HK-2 (cell line): ENCODE results near the gene WNT7B.

Experiments used
- DNase-seq: peaks from one replicate; pipeline ENCODE4 v3.0.0-alpha.2; 2018; ENCODE audit not compliant: unreplicated experiment

WNT7B gene

GRCh38 chr22:45953178-45953577 lies 23.8 kb downstream of the WNT7B start:
- DNase-seq: no peak

DNA sequence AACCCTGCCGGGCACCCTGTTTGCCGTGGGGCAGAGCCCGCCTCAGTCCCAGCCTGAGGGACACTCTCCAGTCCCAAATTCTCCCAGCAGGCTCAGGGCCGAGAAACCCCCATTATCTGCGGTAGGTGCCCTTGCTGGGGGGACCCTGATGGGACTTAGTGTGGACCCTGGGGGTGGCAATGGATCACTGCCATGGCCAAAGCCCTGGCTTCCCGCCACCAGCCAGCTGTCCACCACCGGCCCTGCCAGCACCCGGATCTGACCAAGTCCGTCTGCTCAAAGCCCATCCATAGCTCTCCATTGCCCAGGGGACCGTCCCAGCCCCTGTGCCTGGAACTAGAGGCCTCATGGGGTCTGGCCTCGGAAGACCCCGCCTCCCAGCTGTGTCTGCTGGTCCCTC lies 24.4 kb downstream of the WNT7B start:
- DNase-seq: no peak

- no peak for DNase-seq
These were observed 24.8 kb downstream of the WNT7B start for GRCh38 chr22:45952151-45952550.

GRCh38 chr22:45949891-45950290 lies 27.1 kb downstream of the WNT7B start:
- DNase-seq: no peak

- no peak for DNase-seq
These were observed 27.6 kb downstream of the WNT7B start for GRCh38 chr22:45949258-45949870.

DNA sequence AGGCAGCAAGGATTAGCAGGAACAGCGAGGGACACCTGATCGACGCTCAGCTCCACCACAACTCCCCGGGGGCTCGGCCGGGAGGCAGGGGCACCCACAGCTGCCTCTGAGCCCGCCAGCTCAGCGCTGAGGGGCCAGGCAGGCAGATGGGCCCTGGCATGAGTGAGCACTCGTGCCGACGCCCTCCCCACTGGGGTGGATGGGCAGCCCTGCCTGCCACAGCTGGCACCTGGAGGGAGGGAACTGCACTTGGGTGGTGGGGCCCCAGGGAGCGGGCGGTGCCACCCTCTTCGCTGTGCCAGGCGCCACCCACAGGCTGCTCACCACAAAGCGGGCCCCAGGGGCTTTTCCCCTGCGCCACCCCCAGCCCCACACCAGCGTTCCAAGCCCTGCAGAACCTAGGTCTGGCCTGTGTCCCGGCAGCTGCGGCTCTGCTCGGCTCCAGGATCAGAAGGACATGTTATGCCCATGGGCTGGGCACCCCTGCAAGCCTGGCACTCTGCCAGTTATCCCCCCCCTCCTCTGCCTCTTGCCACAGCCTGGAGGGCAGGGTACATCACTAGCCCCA lies 28.8 kb downstream of the WNT7B start:
- no peak for DNase-seq

GRCh38 chr22:45946805-45947600 lies 30.0 kb downstream of the WNT7B start:
- DNase-seq: no peak

GRCh38 chr22:45945621-45946106 lies 31.3 kb downstream of the WNT7B start:
- DNase-seq: no peak

DNA sequence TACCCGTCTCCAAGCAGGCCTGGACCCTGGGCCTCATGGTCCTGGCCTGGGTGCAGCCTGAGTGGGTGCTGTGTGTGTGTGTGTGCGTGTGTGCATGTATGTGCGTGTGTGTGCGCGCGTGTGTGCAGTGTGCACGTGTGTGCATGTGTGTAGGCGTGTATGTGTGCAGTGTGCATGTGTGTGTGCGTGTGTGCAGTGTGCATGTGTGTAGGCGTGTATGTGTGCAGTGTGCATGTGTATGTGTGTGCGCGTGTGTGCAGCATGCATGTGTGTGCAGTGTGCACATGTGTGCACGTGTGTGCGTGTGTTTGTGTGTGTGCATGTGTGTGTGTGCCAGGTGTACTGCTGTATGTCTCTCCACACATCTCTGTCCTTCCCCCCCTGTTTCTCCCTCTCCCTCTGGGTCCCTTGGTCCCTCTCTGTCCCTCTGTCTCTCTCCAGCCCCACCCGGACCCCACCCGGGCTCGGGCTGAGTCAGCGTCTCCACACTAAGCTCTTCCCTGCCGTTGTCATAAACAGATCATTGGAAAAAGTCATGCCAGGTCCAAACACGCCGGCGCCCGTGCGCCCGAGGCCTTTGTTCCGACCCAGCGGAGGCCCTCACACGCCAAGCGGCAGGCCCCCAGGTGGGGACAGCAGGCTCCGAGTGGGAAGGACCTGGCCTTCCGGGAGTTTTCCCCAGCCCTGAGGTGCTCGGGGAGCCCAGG lies 34.0 kb downstream of the WNT7B start:
- DNase-seq: no peak

- DNase-seq: no peak
These were observed 34.6 kb downstream of the WNT7B start for GRCh38 chr22:45942344-45942743.

GRCh38 chr22:45938913-45939312 lies 38.0 kb downstream of the WNT7B start:
- no peak for DNase-seq

DNA sequence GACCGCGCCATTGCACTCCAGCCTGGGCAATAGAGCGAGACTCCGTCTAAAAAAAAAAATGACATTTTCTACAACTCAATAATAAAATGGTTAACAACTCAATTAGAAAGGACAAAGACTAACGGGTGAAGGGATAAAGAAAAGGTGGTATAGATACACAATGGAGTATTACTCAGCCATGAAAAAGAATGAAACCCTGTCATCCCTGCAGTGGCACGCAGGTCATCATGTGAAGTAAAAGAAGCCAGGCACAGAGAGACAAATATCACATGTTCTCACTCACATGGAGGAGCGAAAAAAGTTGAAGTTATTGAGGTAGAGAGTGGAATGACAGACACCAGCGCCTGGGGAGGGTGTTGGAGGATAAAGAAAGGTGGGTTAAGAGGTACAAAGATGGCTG lies 39.0 kb downstream of the WNT7B start:
- no peak for DNase-seq

- no peak for DNase-seq
These were observed 41.4 kb downstream of the WNT7B start for GRCh38 chr22:45935573-45935972.

DNA sequence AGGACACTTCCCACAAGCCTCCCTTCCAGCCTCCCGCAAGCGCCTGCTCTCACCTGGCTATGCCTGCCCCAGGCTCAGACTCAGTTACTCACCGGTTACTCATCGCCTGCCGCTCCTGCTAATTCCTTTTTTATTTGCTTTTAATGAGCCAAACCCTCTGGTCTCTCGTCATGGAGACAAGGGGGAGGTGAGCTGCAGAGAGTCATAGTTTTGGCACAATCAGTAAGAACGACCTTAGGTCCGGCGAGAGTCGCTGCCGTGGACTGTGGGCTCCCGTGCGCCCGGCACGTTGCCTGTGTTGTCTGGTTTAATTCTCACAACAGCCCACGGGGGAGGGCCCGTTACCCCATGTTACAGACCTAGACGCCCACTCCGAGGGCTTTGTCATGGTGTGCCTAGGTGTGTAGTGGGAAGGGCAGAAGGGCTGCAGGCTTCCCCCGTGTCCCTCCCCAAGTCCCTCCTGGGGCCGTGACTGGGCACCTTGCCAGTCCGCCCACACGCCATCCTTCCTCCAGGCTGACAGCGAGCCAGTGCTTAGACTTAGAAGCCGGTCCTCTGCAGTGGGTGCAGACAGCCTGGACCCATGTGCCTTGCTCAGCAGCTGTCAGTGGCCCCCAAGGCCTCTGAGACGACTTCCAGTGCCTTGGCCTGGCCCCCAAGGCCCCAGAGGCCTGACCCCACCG lies 42.2 kb downstream of the WNT7B start:
- DNase-seq: peak; percentile 75

DNA sequence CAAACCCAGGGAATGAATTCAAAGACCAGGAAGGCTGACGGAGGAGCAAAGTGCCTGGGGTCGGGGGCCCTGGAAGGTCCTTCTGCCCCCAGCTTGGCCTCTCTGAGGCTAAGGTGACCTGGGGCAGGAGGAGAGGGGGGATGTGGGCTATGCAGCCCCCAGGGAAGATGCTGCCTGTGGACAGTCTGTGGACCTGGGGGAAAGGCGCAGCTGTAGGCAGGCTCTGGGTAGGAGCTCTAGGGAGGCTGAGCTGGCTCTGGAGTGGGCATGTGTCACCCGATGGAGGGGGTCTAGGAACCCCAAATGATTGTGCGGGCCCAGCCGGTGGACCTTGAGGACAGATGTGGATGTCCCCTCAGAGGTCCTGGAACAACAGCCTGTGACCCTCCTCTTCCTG lies 42.8 kb downstream of the WNT7B start:
- DNase-seq: no peak

DNA sequence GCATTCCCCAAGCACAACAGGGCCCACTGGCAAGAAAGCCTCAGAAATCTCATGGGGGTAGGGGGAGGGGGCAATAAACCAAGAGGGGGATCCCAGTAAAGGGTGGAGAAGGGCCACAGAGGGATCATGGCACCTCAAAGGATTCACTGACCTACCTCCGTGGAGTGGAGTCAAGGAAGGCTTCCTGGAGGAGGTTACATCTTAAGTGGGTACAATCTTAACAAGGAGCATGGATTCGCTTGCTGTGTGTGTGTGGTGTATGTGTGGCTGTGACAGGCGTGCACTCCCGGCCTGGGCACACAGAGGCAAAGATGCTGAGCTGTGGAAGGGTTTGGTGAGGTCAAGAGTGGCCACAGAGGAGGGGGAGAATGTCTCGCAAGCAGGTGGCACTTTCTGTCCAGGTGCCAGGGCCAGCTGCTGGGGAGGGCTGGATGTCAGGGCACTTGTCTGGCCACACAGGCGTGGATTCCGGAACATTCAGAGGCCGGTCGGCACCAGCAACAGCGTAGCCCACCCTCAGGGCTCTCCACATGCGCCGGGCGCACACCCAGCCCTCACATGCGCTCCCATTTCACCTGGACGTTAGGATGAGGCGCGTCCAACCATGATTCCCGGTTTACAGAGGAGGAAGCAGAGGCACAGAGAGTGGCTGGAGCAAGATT lies 43.3 kb downstream of the WNT7B start:
- DNase-seq: no peak

- no peak for DNase-seq
These were observed 44.9 kb downstream of the WNT7B start for GRCh38 chr22:45932071-45932470.

GRCh38 chr22:45931042-45931441 lies 45.9 kb downstream of the WNT7B start:
- DNase-seq: no peak

GRCh38 chr22:45930324-45930723 lies 46.6 kb downstream of the WNT7B start:
- no peak for DNase-seq

- DNase-seq: no peak
These were observed 47.3 kb downstream of the WNT7B start for GRCh38 chr22:45929649-45930048.

DNA sequence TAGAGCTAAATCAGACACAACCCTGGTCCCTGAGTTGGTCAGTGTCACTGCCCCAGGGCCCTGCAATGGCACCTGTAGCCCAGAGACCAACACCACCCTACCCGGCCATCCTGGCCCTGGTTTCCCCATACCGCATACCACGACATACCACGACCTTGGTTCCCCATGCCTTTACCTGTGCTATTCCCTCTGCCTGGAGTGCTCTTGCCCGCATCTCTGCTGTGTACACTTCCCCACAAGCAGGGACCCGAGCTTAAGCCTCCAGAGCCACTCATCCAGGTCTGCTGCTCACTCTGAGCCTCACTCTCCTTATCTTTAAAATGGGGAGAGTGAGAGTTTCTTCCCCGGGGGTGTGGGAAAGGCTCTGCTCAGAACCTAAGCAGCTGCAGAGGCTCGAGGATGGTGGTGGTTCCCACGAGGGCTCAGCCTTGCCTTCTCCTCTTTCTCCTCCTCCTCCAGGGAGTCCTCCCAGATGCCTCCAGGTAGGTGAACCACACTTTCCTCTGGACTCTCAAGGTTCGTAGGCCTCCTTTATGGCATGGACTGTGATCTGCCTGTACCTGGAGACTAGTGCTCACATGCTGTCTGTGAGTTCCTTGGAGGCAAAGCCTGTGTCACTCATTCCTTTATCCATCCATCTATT lies 48.1 kb downstream of the WNT7B start:
- DNase-seq: no peak
